Measurements from ENCODE around the gene GSDME.

GSDME gene

DNA sequence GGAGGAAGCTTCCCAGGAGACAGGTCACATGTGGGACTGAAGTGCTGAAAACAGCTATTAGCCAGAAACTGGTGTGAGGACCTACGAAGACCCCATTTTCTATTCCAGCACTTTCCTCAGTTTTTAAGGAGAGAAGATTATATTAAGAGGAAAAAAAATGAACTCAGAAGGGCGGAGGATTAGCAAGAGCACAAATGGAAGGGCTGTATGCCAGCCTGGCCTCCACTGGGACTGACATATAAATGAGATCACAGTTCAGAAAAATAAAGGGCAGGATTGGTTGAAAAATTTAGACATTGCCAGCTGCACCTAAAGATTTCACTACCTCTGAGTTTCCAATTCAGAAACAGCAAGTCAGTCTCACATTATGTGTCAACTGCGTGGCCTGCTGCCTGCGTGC lies 53.0 kb downstream of the GSDME start:
- DNase-seq (ENCODE audit: low spot score) = no peak

DNA sequence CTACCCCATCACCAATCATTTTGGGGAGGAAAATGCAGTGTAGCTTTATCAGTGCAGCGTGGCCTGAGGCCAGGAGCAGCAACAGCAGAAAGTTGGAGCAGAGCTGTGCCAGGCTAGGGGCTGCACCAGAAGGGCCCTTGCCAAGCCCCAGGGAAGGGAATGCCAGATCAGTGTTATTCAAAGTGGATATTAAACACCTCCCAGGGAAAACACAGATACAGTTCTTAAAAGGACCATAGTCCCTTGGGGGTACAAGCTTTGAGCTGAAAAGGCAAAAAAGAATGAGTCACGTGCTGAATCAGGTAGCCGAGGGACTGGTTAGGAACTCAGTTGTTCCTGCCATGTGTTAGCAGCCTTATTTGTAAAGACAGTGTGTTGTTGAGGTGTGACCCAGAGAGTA lies 54.0 kb downstream of the GSDME start:
- DNase-seq (ENCODE audit: low spot score) = no peak

DNA sequence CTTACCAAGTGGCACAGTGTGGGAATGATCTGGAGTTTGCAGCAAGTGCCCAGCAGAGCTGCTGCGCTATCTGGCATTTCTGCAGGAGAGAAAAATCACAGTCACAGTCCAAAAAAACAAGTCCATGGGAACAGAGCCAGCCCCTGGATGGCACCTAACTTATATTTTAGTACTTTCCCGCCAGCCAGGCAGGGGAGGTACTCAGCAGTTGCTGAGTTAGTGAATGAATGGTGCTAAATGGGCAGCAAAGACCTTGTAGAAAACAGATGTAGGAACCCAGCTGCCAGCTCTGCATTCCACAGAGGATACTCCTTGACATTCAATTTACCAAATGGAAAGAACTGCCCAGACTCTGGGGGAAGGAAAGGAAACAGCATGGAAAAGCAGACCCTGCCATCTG lies 54.5 kb downstream of the GSDME start:
- DNase-seq (ENCODE audit: low spot score) = peak; percentile 65

DNA sequence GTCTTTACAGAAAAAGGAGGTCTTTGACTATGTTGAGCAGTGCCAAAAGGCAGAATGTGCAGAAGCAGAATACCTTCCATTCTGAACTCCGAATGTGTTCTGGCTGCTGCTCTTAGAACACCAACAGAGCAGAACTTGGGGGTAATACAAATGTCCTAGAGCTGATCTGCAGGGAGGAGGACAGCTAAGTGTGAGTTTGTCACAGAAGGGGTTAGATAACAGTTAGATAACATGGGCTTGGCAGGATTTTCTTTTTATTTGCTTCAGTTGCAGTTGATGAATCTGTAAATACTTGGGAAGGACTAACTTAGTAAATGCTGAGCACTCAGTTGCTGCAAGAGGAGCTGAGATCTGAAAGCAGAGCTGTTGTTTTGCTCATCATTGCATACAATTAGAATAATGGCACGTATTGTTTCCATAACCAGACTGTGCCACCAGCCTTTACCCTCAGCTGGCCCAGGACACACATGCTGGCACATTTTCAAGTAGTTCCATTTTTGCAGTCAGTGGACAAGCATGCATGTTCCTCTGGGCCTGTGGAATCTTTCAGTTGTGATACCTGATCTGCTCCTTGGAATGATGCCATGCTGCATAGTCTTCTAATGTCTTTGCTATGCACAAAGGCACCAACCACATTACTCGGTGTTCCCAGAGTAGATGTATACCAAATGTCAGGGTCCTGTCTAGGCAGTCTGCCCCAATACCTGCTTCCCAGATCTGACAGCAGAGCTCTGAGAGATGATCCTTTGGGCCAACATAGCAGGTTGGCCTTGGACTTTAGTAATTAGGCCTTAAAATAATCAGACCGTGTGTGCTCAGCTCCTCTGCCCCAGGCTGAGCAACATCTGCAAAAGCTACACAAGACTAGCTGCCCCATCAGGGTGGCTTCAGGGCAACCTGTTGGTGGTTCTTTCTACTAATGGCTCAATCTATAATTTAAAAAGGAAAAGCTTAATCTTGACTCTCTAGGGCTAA lies 55.7 kb downstream of the GSDME start:
- peak; percentile 68 for DNase-seq (ENCODE audit: low spot score)

DNA sequence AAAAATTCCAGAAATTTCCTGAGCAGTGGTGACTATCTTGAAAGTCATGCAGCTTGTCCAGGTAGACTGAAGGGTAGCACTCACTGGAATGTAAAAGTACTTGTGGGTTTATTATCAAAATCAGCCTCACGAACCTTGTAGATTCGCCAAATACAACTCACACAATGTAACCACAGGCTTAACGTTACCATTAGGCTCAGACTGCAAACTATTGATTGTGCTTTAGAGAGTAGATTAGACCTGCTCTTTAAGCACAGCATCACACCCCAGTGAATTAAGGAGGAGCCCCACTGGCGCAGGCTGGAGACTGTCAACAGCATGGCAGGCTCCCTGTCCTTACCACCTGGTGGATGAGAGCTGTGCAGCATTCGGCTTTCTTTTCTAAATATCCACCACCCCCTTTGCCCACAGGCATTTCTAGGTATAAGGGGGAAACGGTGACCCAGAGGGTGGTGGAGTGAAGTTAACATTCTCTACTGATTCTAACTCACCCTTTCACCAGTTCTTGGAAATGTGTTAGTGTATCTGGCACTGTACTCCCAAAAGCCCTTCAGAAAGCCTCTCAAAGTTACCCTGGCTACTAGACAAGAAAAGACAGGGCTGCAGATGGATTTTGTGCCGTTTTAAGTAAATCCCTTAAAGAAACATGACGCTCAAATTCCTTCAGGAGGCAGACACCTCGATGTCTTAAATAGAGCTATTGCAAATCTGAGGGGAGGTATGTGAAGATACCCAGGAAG lies 56.6 kb downstream of the GSDME start:
- DNase-seq (ENCODE audit: low spot score) = no peak

DNA sequence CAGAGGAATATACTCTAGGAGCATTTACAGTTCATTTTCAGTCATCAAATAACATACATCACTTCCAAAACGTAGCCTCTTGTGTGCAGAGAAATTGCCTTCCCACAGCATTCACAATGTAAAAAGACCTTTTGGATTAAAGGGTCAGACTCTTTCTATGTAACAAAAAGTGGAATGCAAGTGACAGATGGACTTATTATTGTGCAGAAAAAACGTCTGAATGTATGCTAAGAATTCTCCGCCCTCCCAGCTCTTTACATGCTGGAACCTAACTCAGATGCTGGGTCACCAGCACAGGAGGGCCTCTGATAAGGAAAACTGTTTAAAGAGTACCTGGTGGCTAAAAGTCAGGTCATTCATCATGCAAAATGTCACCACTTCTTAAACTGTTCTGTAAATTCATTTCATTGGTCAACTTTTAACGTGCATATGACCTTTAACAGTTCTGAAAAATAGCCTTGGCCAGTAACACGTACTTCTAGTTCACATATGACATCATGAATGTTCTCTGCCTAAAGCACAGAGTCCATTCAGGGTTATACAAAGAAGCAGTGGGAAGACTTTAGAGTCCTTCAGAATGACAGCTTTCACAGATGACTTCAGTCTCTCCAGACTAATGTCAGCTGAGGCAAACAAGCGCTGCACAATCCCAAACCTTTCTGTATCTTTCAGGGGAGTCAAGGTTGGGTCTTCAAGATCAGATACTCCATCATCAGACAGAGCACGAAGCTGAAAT lies 58.6 kb downstream of the GSDME start:
- no peak for DNase-seq (ENCODE audit: low spot score)

DNA sequence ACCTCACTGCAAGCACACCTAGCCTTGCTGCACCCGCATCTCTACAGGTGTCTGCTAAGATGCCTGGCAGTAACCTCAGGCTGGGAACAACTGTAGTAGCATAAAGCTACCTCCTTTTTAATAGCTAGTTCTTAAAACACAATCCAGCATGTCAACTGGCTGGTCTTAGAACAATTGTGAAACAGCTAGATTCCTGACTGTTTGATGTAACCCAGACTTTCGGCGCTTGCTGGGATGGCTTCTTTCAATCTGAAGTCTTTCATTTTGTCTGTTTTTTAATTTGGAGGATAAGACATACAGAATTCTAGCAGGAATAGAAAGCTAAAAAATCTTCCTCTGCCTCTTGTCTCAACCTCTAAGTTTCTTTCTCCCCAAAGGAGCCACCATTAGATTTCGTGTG lies 59.8 kb downstream of the GSDME start:
- DNase-seq (ENCODE audit: low spot score) = no peak

DNA sequence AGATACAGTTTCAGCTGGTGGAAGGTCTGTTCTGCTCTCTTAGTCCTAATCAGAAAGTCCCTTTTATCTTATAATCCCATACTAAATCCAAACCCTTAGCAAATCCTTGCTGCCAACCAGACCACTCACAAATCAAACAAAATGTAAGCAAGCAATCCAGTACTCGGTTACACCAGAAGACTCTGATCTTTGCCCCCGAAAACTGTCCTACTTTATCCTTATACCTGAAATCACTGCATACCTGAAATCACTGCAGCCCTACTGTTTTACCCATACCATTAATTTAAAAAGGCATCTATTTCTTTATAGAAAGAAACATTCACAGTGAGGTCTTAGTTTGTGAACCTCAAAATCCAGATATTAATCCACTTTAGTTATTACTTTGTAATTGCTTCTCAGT lies 64.7 kb downstream of the GSDME start:
- no peak for DNase-seq (ENCODE audit: low spot score)

DNA sequence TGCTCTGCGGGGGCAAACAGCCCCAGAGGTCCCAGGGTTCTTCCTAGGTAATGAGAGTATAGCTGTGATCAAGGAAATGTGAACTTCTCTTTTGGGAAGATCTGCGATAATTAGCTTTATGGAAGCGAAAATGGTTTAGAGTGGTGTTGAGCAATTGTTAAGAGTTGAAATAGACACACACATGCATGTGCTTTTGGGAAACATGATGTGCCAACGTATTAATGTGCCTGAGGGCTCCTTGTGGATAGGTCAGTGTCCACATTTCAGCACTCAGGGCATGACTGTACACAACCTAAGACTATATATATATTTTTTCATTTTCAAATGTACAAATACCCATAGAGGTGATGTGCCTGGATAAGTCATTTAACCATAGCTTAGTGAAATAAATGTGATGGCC lies 67.0 kb downstream of the GSDME start:
- DNase-seq (ENCODE audit: low spot score) = no peak

DNA sequence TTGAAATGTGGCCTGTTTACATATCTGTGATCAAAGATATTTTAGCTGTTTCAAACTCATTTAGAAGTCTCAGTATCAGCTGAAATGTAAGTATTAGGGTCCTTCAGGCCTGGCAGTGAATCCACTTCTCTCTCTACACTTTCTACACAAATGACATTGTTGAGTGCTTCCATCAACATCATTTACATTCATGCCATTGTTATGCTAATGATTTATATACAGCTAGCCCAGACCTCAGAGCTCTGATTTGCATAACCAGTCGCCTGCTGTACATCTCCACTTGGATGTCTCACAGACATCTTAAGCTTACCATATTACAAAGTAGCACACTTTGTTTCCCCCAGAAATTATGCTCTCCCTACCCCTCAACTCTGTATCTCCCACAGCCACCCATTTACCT lies 71.6 kb downstream of the GSDME start:
- no peak for DNase-seq (ENCODE audit: low spot score)

DNA sequence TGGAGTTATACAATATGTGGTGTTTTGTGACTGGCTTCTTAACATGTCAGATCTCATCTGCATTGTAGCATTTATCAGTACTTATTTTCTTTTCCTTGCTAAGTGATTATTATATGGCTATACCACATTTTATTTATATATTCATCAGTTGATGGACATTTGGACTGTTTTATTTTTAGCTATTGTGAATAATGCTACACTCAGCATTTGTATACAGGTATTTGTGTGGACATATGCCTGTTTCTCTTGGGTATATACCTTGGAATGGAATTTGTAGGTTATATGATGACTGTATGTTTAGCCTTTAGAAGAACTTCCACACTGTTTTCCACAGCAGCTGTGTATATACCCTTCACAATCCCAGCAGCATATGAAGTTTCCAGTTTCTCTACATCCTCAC lies 86.5 kb downstream of the GSDME start:
- no peak for DNase-seq (ENCODE audit: low spot score)

DNA sequence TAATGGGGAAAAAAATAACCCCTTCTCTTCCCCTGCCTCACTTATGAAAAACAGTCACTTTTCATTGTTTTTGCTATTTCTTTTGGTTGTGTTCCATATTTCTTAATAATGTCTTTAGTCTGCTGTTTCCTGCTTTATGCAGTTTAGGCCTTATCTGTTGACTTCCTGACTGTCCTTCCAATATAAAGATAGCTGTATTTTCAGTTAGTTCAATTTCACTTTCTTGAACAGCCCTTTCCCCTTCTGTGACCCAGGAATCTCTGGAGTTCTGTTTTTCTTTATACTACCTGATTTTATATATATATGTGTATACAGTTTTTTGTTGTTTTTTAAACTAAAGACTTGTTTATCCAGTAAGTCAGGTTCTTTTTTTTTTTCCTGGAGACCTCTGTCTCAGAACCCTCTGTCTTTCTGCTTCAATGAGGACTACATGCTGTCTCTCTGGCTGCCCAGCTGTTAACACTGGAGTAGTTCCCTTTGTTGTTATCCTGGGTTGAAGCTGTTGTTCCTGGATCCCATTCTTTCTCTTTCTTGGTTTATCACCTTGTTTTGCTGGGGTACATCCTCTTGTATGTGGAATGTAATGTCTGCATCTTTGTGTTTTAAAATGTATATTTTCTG lies 87.2 kb downstream of the GSDME start:
- DNase-seq (ENCODE audit: low spot score) = peak; percentile 3

DNA sequence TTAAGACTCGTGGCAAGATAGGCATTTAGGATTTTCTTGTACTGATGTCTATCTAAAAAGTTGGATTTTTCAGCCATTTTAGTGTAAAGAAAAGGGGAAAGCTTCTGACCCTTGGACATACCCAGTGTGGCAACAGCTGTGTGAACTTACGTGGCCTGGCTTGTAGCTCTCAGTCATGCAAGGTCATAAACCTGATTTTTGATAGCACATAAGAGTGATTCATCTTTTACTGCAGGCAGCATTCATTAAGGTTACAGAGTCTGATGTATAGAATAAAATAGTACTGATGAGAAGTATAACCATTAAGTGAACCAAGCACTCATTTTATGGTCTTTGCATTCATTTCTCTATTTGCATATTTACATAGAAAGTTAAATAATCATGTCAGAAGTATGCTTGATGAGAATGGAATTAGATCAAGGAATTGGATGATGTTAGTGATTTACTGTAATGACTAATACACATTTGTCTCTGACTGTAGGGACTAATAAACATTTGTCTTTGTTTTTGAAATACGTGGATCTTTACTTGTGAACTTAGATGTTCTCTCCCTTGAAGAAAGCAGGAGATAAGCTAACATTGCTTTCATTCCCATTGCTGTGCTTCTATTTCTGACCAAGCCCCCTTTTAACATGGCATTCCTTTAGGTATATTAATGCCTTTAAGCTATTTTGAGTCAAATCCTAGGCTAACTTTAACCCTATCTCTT lies 88.2 kb downstream of the GSDME start:
- peak; percentile 3 for DNase-seq (ENCODE audit: low spot score)

DNA sequence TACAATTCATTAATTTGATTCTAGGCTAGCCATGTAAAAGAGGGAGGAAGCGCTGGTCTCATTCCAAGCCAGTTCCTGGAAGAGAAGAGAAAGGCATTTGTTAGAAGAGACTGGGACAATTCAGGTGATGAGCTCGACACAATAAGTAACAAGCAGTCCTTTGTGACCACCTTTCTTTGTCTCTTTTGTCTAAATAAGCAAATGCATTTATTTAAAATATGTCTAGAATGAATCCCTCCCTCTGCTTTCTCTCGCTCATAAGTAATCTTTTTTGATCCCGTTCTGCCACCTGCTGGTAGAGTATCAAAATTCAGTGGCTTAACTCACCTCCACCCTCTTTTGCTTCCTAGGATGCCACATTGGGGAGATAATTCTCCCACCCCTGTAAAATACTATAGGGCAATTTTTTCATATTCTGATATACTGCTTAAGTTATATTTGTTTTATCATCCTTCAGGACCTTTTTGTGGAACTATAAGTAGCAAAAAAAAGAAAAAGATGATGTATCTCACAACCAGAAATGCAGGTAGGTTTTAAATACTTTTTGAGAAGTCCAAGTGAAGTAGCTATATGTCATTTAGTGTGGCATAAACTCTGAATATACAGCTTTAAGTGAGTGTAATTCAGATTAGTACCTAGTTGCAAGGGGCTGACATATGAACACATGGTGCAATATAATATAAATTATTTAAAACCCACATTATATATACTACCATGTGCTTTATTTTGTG lies 91.5 kb downstream of the GSDME start:
- DNase-seq (ENCODE audit: low spot score) = peak; percentile 70

DNA sequence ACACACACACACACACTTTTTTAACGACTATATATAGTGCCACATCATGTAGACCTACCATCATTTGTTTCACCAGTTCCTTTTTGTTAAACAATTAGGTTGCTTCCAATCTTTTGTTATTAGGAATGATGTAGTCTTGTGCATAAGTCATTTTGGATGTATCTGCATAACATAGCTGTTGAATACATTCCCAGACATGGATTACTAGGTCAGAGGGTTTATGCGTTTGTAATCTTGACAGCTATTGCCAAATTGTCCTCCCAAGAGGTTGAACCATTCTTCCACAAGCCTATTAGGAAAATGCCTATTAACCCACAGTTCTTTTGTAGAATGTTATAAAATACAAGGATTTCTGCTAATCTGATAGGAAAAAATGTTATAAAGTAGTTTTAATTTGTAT lies 96.7 kb downstream of the GSDME start:
- no peak for DNase-seq (ENCODE audit: low spot score)

DNA sequence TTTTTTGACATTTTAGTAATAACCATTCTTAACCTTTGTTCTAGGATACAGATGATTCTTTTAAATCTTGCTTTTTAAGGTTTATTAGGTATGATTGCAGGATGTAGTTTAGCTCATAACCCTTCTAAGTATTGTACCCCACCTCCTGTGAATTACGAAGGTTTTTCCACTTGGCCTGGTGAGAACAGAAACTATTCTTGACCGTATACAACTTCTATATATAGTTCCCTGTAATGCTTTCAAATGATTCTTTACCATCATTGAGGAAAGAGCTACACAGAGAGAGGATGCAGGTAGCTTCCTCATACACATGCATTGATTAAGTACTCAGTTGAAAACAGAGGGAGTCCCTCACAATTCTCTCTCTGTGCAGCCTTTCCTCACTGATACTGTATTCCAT lies 97.8 kb downstream of the GSDME start:
- DNase-seq (ENCODE audit: low spot score) = no peak

DNA sequence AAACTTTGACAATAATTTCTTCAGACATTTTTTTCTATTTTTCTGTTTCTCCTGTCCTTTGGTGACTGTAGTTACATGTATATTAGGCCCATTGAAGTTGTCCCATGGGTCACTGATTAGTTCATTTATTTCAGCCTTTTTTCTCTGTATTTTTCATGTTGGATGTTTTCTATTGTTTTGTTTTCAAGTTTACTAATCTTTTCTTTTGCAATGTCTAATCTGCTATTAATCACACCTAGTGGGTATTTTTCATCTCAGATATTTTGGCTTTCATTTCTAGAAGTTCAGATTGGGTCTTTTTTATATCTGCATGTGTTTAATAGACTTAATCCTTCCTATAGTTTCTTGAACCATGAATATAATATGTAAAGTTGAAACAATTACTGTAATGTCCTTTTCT lies 99.3 kb downstream of the GSDME start:
- DNase-seq (ENCODE audit: low spot score) = no peak

DNA sequence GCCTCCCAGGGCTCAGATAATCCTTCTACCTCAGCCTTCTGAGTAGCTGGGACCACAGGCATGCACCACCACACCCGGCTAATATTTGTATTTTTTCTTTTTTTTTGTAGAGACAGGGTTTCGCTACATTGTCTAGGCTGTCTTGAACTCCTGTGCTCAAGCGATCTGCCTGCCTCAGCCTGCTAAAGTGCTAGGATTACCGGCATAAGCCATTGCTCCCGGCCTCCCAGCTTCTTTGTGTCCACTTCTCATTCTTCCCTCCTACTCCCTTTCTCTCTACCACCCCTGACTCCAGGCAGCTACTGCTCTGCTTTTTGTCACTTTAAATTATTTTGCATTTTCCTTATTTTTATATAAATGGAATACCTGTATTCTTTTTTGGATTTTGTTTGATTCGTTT lies 100.7 kb downstream of the GSDME start:
- no peak for DNase-seq (ENCODE audit: low spot score)

DNA sequence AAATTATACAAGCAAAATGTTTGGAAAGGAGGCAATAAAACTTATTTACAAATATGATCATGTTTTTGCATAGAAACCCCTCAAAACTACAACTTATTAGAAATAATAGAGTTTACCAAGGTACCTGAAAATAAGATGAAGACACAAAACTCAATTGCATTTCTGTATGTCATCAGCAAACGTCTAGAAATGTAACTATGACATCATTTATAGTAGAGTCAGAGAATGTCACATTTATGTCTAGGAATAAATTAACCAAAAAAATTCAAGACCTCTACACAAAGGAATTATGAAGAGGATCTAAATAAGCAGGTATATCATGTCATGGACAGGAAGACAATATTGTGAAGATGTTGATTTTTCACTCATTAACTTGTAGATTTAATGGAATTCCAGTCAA lies 103.0 kb downstream of the GSDME start:
- no peak for DNase-seq (ENCODE audit: low spot score)

DNA sequence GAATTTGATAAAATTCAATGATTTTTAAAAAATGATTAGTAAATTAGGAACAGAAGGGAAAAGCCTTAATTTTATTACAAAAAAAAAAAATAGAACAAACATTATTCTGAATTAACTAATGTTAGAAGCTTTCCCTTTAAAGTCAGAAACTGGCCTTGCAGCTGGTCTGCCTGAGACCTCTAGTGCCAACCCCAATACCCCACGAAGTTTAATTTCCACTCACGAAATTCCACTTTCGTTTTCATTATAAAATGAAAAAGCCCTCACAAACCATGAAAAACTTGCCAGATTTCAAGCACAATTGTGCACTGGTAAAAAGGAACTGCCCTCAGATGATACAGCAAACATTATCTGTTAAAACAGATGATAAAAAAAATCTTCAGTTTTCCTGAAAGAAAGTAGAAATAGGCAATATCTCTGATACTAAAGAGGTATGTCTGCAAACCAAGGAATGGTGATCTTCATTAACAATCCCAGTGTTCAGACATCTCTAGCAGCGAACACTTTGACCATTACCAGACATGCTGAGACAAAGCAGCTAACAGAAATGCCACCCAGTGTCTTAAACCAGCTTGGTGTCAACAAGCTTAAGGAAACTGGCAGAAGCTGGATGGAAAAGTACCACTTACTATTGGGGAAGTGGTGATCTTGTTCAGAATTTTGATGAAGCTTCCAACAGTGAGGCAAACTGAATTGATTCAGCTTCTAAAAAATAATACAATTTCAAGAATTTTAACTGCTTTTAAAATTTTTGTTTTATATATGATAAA lies 103.8 kb downstream of the GSDME start:
- no peak for DNase-seq (ENCODE audit: low spot score)

Measured in GM03348 (cell line).